ENCODE data around the gene CDS1.

CDS1 gene

DNA sequence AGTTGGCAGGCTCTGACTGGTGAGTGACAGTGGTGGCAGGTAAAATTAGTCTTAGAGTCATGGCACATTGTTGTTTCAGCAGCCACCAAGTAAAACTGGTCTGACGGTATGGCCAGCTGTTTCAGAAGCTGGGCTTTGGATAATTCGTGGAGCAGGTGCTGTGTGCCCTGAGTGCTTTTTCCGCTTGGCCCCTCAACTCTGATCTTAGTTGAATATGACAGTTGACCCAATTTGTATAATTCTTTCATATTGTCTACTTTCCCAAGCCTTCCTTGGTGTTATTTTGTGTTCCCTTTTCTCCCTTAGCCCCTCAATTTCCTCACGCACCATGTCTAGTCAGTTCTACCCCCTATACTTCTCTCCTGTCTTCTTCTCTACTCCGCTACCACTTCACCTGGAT is 32.0 kb downstream of the CDS1 start:
- no CpG with 5 or more reads among the region's 5 CpGs for WGBS (ENCODE audit: extremely low coverage, insufficient coverage, low lambda C conversion rate)

GRCh38 chr4:84615355-84615754 is 32.4 kb downstream of the CDS1 start:
- no peaks in the 10 kb centered on the region for H3K27me3 ChIP-seq (ENCODE audit: insufficient read depth, low read length, poor library complexity)
- no peak overlapping the region for H2BK120ac ChIP-seq (ENCODE audit: low read depth, low read length)
- H3K56ac ChIP-seq (ENCODE audit: low read length), result no peak overlapping the region
- H3K4me1 ChIP-seq (ENCODE audit: control insufficient read depth, low read depth, low read length), result no peaks in the 10 kb centered on the region
- no peaks in the 10 kb centered on the region for H3K79me1 ChIP-seq (ENCODE audit: low read length)
- H3K9ac ChIP-seq (ENCODE audit: low read length), result no peak overlapping the region
- no peak overlapping the region for H4K8ac ChIP-seq (ENCODE audit: low read depth, low read length)
- H3K36me3 ChIP-seq (ENCODE audit: control insufficient read depth, insufficient read depth, low read length), result no peaks in the 10 kb centered on the region
- H3K4me2 ChIP-seq (ENCODE audit: low read length), result no peak overlapping the region
- no peak for DNase-seq
- no peaks in the 10 kb centered on the region for H3K79me2 ChIP-seq (ENCODE audit: control insufficient read depth, insufficient read depth, low read length)
- no peak overlapping the region for H2BK15ac ChIP-seq (replicated peaks; ENCODE audit: low read depth)
- no peak overlapping the region for H3K27ac ChIP-seq (ENCODE audit: low read depth, low read length)
- H3K23ac ChIP-seq (ENCODE audit: low read length), result no peak overlapping the region
- no CpG with 5 or more reads among the region's 5 CpGs for WGBS (ENCODE audit: extremely low coverage, insufficient coverage, low lambda C conversion rate)
- no peak overlapping the region for H3K4me3 ChIP-seq (ENCODE audit: low read length)
- no peak overlapping the region for H4K5ac ChIP-seq (ENCODE audit: low read length)
- H3K4ac ChIP-seq (ENCODE audit: low read depth, low read length), result no peak overlapping the region
- no peak overlapping the region for H3K18ac ChIP-seq (ENCODE audit: low read length)
- H2BK5ac ChIP-seq (ENCODE audit: low read length), result no peak overlapping the region
- no peak overlapping the region for H2AK5ac ChIP-seq (ENCODE audit: low read length)

More for the DNA sequence above, 32.0 kb downstream of the CDS1 start:
- Histone ChIP-seq H3K9ac (ENCODE audit: low read length) (no peak overlapping the region), H3K18ac (ENCODE audit: low read length) (no peak overlapping the region), H3K56ac (ENCODE audit: low read length) (no peak overlapping the region), H2AK5ac (ENCODE audit: low read length) (no peak overlapping the region), H4K8ac (ENCODE audit: low read depth, low read length) (no peak overlapping the region), H3K27ac (ENCODE audit: low read depth, low read length) (no peak overlapping the region), H2BK5ac (ENCODE audit: low read length) (no peak overlapping the region), H3K27me3 (ENCODE audit: insufficient read depth, low read length, poor library complexity) (no peaks in the 10 kb centered on the region), H2BK15ac (replicated peaks; ENCODE audit: low read depth) (no peak overlapping the region), H3K4me1 (ENCODE audit: control insufficient read depth, low read depth, low read length) (no peaks in the 10 kb centered on the region), H3K36me3 (ENCODE audit: control insufficient read depth, insufficient read depth, low read length) (no peaks in the 10 kb centered on the region), H3K79me2 (ENCODE audit: control insufficient read depth, insufficient read depth, low read length) (no peaks in the 10 kb centered on the region), H4K5ac (ENCODE audit: low read length) (no peak overlapping the region), H3K79me1 (ENCODE audit: low read length) (no peaks in the 10 kb centered on the region), H3K4ac (ENCODE audit: low read depth, low read length) (no peak overlapping the region), H2BK120ac (ENCODE audit: low read depth, low read length) (no peak overlapping the region), H3K23ac (ENCODE audit: low read length) (no peak overlapping the region), H3K4me2 (ENCODE audit: low read length) (no peak overlapping the region), H3K4me3 (ENCODE audit: low read length) (no peak overlapping the region)
- DNase-seq, result no peak

- H3K79me2 ChIP-seq (ENCODE audit: control insufficient read depth, insufficient read depth, low read length), result no peaks in the 10 kb centered on the region
- no peak overlapping the region for H3K27ac ChIP-seq (ENCODE audit: low read depth, low read length)
- WGBS (ENCODE audit: extremely low coverage, insufficient coverage, low lambda C conversion rate), result no CpG with 5 or more reads among the region's 1 CpG
- H3K36me3 ChIP-seq (ENCODE audit: control insufficient read depth, insufficient read depth, low read length), result no peaks in the 10 kb centered on the region
- no peak overlapping the region for H2BK15ac ChIP-seq (replicated peaks; ENCODE audit: low read depth)
- no peaks in the 10 kb centered on the region for H3K27me3 ChIP-seq (ENCODE audit: insufficient read depth, low read length, poor library complexity)
- H3K4me1 ChIP-seq (ENCODE audit: control insufficient read depth, low read depth, low read length), result no peaks in the 10 kb centered on the region
- H4K8ac ChIP-seq (ENCODE audit: low read depth, low read length), result no peak overlapping the region
- no peak overlapping the region for H3K4me3 ChIP-seq (ENCODE audit: low read length)
- no peak overlapping the region for H2BK5ac ChIP-seq (ENCODE audit: low read length)
- H3K4ac ChIP-seq (ENCODE audit: low read depth, low read length), result no peak overlapping the region
- H3K18ac ChIP-seq (ENCODE audit: low read length), result no peak overlapping the region
- H3K56ac ChIP-seq (ENCODE audit: low read length), result no peak overlapping the region
- H3K79me1 ChIP-seq (ENCODE audit: low read length), result no peaks in the 10 kb centered on the region
- no peak overlapping the region for H3K9ac ChIP-seq (ENCODE audit: low read length)
- no peak overlapping the region for H2BK120ac ChIP-seq (ENCODE audit: low read depth, low read length)
- H4K5ac ChIP-seq (ENCODE audit: low read length), result no peak overlapping the region
- H2AK5ac ChIP-seq (ENCODE audit: low read length), result no peak overlapping the region
- no peak for DNase-seq
- H3K4me2 ChIP-seq (ENCODE audit: low read length), result no peak overlapping the region
- no peak overlapping the region for H3K23ac ChIP-seq (ENCODE audit: low read length)
These were observed 40.0 kb downstream of the CDS1 start for GRCh38 chr4:84622959-84623358.

DNA sequence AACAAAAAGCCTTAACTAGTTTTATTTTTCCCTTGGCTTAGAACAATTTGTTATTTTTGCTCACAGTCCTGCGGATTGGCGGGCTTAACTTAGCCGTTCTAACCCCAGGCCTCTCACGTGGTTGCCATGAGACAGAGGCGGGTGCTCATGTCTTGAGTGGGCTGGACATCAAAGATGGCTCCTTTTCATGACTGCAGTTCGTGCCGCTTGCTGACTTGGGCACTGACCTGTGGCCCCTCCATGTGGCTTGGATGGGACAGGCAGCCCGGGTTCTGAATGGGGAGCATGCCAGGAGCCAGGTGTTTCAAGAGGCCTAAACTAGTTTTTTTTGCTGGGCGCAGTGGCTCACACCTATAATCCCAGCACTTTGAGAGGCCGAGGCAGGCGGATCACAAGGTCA is 40.7 kb downstream of the CDS1 start:
- Histone ChIP-seq H3K79me1 (ENCODE audit: low read length) (no peaks in the 10 kb centered on the region), H3K23ac (ENCODE audit: low read length) (no peak overlapping the region), H3K27me3 (ENCODE audit: insufficient read depth, low read length, poor library complexity) (no peaks in the 10 kb centered on the region), H4K5ac (ENCODE audit: low read length) (no peak overlapping the region), H3K27ac (ENCODE audit: low read depth, low read length) (no peak overlapping the region), H2BK15ac (replicated peaks; ENCODE audit: low read depth) (no peak overlapping the region), H3K4me1 (ENCODE audit: control insufficient read depth, low read depth, low read length) (no peaks in the 10 kb centered on the region), H3K36me3 (ENCODE audit: control insufficient read depth, insufficient read depth, low read length) (no peaks in the 10 kb centered on the region), H3K4me2 (ENCODE audit: low read length) (no peak overlapping the region), H2BK5ac (ENCODE audit: low read length) (no peak overlapping the region), H3K4ac (ENCODE audit: low read depth, low read length) (no peak overlapping the region), H2BK120ac (ENCODE audit: low read depth, low read length) (no peak overlapping the region), H4K8ac (ENCODE audit: low read depth, low read length) (no peak overlapping the region), H2AK5ac (ENCODE audit: low read length) (no peak overlapping the region), H3K18ac (ENCODE audit: low read length) (no peak overlapping the region), H3K56ac (ENCODE audit: low read length) (no peak overlapping the region), H3K4me3 (ENCODE audit: low read length) (no peak overlapping the region), H3K9ac (ENCODE audit: low read length) (no peak overlapping the region), H3K79me2 (ENCODE audit: control insufficient read depth, insufficient read depth, low read length) (no peaks in the 10 kb centered on the region)
- WGBS (ENCODE audit: extremely low coverage, insufficient coverage, low lambda C conversion rate), result no CpG with 5 or more reads among the region's 11 CpGs
- peak; percentile 5 for DNase-seq

- H3K23ac ChIP-seq (ENCODE audit: low read length), result no peak overlapping the region
- no peak overlapping the region for H4K5ac ChIP-seq (ENCODE audit: low read length)
- H2AK5ac ChIP-seq (ENCODE audit: low read length), result no peak overlapping the region
- DNase-seq, result no peak
- H3K4me1 ChIP-seq (ENCODE audit: control insufficient read depth, low read depth, low read length), result no peaks in the 10 kb centered on the region
- WGBS (ENCODE audit: extremely low coverage, insufficient coverage, low lambda C conversion rate), result no CpG with 5 or more reads among the region's 5 CpGs
- H2BK120ac ChIP-seq (ENCODE audit: low read depth, low read length), result no peak overlapping the region
- H3K9ac ChIP-seq (ENCODE audit: low read length), result no peak overlapping the region
- H2BK15ac ChIP-seq (replicated peaks; ENCODE audit: low read depth), result no peak overlapping the region
- H3K27ac ChIP-seq (ENCODE audit: low read depth, low read length), result no peak overlapping the region
- no peak overlapping the region for H3K4ac ChIP-seq (ENCODE audit: low read depth, low read length)
- no peaks in the 10 kb centered on the region for H3K27me3 ChIP-seq (ENCODE audit: insufficient read depth, low read length, poor library complexity)
- H3K79me2 ChIP-seq (ENCODE audit: control insufficient read depth, insufficient read depth, low read length), result no peaks in the 10 kb centered on the region
- H3K36me3 ChIP-seq (ENCODE audit: control insufficient read depth, insufficient read depth, low read length), result no peaks in the 10 kb centered on the region
- H4K8ac ChIP-seq (ENCODE audit: low read depth, low read length), result no peak overlapping the region
- no peak overlapping the region for H3K4me3 ChIP-seq (ENCODE audit: low read length)
- H3K56ac ChIP-seq (ENCODE audit: low read length), result no peak overlapping the region
- H3K79me1 ChIP-seq (ENCODE audit: low read length), result no peaks in the 10 kb centered on the region
- no peak overlapping the region for H2BK5ac ChIP-seq (ENCODE audit: low read length)
- no peak overlapping the region for H3K18ac ChIP-seq (ENCODE audit: low read length)
- H3K4me2 ChIP-seq (ENCODE audit: low read length), result no peak overlapping the region
These were observed 43.7 kb downstream of the CDS1 start for GRCh38 chr4:84626673-84627072.

DNA sequence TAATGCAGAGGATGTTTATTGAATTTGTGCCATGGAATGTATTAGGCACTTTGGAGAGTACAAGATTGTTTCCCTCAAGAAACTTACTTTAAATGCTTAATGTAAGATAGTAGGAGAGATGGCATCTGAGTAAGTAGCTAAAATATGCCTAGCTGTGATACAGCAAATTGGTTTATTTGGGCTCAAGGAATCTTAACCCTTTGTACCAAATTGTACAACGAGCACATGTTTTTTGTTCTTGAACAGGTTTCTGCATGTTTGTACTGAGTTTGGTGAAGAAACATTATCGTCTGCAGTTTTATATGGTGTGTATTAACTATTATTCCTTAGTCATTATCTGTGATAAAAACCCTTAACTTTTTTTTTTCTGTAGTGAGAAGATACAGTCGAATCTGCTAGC is 48.6 kb downstream of the CDS1 start:
- Histone ChIP-seq H3K27ac (ENCODE audit: low read depth, low read length) (no peak overlapping the region), H2BK5ac (ENCODE audit: low read length) (no peak overlapping the region)

More for the DNA sequence above, 48.6 kb downstream of the CDS1 start:
- no peaks in the 10 kb centered on the region for H3K27me3 ChIP-seq (ENCODE audit: insufficient read depth, low read length, poor library complexity)
- H3K18ac ChIP-seq (ENCODE audit: low read length), result no peak overlapping the region
- H2BK120ac ChIP-seq (ENCODE audit: low read depth, low read length), result no peak overlapping the region
- no CpG with 5 or more reads among the region's 3 CpGs for WGBS (ENCODE audit: extremely low coverage, insufficient coverage, low lambda C conversion rate)
- no peaks in the 10 kb centered on the region for H3K79me1 ChIP-seq (ENCODE audit: low read length)
- H4K8ac ChIP-seq (ENCODE audit: low read depth, low read length), result no peak overlapping the region
- H3K9ac ChIP-seq (ENCODE audit: low read length), result no peak overlapping the region
- H2BK15ac ChIP-seq (replicated peaks; ENCODE audit: low read depth), result no peak overlapping the region
- H3K56ac ChIP-seq (ENCODE audit: low read length), result no peak overlapping the region
- no peak overlapping the region for H3K4ac ChIP-seq (ENCODE audit: low read depth, low read length)
- H3K79me2 ChIP-seq (ENCODE audit: control insufficient read depth, insufficient read depth, low read length), result no peaks in the 10 kb centered on the region
- H3K4me1 ChIP-seq (ENCODE audit: control insufficient read depth, low read depth, low read length), result no peaks in the 10 kb centered on the region
- H4K5ac ChIP-seq (ENCODE audit: low read length), result no peak overlapping the region
- no peak overlapping the region for H3K4me2 ChIP-seq (ENCODE audit: low read length)
- DNase-seq, result no peak
- no peak overlapping the region for H3K23ac ChIP-seq (ENCODE audit: low read length)
- no peak overlapping the region for H3K4me3 ChIP-seq (ENCODE audit: low read length)
- no peak overlapping the region for H2AK5ac ChIP-seq (ENCODE audit: low read length)
- H3K36me3 ChIP-seq (ENCODE audit: control insufficient read depth, insufficient read depth, low read length), result no peaks in the 10 kb centered on the region
